NCI-H2196 (cell line): ENCODE data around the gene CNN3.

ENCODE experiments used
- DNase-seq: peaks from one replicate; lab custom pipeline; 2025; ENCODE audit not compliant: unreplicated experiment; lab: John Stamatoyannopoulos, UW

CNN3 gene

DNA sequence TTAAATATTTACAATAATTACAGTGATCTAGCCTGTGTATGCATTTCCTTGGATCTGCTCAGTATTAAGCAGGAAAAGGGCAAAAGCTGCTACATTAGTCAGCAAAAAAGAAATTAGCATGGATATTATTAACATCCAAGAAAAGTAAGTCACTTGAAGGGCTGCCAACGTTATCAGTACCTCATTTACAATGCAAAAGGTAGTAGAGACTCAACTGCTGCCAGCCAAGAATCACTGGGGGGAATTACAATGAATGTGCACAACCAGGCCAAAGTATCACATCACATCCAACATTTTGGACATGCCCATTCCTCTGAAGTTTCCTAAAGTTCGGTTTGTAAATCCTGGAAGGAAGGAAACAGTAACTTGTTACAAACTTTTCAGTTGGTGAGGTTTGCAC is 1.9 kb downstream of the CNN3 start:
- no peak for DNase-seq

DNA sequence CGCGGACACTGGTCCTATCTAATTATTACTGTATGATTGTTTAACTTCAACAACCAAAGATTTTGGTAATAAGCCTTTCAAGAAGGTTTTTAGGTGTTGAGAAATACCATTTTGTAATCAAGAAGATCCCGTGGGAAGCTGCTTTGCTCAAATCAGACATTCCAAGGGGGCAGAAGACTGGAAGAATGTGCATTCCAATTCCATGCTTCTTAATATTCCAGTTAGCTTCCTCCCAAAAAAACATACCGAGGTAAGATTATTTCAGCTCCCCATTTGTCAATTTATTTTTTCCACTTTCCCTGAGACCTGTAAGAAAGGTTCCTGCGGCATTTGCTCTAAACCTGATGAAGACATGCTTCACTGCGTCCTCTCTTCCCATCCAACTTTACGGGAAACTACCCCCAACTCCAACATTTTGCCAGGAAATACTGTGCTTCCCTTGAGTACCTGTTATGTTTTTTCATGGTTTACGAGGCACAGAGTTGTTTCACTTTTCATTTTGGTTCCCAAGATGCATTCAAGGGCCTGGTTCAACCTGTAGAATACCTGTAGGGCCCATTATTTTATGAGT is 4.1 kb downstream of the CNN3 start:
- DNase-seq = no peak

DNA sequence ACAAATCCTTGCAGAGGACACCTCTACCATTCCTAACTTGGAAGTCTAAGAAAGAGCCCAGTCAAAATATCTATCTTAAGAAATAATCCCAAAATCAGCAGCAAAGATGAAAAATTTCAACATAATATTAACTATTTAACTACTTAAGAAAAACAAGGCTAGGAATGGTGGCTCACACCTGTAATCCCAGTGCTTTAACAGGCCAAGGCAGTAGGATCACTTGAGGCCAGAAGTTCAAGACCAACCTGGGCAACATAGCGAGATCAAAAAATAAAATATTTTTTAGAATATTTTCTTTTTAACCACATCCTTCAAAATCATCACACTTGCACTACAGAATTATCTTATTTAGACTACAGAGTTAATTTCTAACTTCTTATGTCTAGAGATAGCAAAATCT is 4.9 kb downstream of the CNN3 start:
- DNase-seq = no peak

DNA sequence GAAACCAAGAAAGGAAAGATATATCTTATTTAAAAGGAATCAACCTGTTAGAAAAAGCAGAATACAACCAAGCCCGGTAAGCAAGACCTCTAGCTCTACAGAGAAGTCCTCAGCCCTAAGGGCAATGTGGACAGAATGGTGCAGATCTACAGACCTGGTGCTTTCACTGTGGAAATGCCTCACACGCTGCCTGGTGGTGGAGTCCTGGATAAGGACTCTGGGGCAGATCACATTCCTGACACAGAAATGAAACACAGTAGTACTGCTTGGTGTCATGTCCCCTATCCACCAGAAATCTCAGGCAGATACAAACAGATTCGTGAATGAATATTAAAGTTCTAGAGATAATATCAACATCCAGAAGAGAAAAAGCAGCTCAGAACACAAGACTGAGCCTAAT is 6.8 kb downstream of the CNN3 start:
- no peak for DNase-seq

DNA sequence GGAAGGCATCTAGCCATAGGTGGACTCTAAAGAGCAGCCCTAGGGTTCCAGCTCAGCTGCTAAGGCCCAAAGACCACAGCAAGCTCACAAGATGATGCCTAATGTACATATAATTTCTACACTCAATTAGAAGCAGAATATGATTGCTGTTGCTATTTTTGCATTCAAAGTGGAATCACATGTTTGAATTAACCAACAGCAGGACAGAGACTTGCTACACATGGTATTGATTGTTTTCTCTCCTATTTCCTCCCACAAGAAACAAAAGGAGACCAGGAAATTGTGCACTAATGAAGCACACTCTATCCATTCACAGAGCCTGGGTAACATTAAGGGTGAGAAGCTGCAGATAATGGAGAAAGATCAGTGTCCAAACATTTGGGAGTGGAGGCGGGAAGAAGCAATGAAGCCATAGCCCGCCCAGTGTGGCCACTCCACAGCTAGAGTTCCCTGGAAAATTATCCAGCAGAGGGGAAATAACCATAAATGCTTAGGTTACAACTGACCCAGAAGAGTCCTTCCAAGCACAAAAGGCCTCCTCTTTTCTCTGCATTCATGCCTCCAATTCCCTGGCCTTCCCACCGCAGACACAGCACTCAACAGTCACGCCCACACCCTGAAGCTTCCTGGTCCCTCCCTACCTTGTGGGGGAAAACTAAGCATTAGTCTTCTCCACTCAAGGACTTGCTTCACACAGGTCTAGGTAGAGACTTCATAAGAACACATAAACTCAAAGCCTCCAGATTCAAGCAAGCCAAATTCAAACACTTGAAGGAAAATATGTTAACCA is 7.5 kb downstream of the CNN3 start:
- no peak for DNase-seq

DNA sequence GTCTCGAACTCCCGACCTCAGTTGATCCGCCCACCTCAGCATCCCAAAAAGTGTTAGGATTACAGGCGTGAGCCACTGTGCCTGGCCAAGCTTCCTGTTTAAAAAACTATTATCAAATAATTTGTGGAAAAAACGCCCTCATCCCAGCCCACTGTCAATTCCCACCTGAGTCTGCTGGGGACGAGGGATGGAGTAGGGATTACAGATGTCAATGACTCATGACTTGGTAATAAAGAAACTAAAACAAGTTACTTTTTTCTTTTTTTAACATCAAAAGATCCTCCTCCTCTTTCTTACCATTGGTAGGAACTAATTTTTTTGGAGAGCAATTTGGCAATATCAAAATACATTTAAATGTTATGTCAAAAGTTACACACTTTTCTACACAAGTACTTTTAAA is 9.7 kb downstream of the CNN3 start:
- no peak for DNase-seq

DNA sequence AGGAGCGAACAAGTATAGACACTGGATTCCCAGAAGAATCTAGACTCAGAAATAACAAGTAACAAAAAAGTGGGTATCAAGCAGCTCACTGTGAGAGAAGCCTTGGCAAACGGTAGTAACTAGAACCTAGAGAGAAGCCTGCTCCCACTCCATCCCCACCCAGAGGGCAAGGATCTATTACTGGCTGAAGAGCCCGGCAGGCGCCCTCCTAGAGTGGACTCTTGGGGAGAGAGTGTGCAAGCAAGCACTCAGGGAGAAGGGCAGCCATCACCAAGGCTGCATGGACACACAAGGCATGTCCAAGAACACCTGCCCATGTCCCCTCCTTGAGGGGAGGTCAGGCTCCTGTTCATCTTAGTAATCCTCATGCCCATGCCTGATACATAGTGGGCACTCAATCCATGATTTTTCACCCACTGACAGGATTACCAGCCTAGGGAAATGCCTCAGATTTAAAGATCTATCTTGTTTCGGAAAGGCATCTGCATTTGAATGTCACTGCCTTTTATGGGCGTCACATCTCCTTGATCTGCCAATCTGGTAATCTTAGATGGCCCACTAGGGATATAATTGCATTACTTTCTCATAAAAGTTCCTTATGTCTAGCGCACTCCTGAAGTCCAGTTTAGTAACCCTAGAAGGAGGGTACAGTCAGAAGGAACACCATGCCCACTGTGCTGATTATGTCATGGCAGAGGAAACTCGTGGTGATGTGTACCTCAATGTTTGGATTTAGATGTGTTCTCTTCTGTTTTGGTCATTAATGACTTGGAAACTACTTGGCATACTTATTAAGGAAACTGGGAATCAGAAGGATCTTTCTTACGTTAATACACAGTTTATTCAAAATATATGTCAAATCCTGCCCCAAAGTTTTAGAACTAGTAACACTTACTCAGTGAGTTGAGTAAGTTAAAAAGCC is 14.4 kb downstream of the CNN3 start:
- no peak for DNase-seq

DNA sequence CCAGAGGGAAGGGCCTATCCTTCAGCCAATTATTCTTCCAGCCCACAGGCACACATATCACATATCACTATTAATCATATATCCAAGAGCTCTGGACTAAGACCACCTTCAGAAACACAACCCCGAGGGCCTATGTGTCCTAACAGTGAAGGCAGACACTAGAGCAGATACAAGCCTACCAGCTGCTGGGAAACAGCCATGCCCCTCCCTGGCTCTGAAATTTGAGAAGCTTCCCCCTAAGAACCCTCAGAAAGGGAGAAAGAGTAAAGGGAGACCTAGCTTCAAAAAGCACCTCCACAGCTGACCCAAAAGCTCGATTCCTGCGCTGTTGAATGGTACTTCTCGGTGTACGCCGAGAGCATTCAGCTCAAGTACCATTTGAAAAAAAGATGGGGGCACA is 17.4 kb downstream of the CNN3 start:
- DNase-seq = no peak

DNA sequence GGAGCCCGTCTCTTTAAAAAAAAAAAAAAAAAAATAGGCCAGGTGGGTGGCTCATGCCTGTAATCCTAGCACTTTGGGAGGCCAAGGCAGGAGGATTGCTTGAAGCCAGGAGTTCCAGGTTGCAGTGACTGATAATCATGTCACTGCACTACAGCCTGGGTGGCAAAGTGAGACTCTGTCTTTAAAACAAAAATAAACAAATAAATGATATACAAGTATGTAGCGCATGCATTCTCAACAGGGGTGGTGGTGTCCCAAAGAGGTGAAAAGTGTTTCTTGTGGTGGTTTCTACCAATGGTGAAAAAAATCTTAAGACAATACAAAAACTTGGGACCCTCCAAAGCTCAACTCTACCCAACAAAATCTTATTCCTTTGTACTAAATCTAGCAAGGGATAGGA is 17.9 kb downstream of the CNN3 start:
- DNase-seq = no peak

DNA sequence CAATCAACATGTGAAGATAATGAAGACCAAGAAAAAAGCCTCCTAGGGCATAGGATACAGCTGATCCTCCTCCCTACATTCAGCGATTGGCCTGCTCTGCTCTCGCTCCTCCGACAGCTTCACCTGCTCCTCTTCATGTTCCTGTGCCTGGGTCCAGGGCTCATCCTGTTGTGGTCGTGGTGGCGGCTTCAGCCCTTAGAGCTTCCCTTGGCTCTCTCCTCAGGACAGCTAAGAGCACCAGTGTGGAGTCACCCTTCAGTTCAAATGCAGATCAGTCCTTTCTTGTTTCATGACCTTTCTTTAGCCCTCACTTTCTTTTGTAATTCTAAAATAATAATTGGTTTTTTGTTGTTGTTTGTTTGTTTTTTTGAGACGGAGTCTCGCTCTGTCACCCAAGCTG is 18.7 kb downstream of the CNN3 start:
- DNase-seq = no peak

DNA sequence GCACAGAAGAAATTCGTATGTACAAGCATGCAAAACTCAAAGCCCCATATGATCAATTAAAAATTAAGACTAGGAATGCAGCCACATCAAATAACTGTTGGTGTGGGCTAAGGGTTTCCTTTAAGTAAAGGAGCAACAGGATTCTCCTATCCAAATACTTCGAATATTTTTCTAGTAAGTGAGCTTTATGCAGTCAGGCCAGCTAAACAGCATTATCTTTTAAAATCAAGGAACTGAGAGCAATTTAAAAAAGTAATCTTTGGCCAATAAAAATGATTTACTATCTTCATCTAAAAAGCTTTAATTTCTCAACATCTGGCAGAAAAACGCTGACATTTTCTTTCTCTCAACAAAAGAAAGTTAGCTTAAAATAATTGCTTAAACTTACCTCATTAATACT is 19.8 kb downstream of the CNN3 start:
- DNase-seq = no peak

DNA sequence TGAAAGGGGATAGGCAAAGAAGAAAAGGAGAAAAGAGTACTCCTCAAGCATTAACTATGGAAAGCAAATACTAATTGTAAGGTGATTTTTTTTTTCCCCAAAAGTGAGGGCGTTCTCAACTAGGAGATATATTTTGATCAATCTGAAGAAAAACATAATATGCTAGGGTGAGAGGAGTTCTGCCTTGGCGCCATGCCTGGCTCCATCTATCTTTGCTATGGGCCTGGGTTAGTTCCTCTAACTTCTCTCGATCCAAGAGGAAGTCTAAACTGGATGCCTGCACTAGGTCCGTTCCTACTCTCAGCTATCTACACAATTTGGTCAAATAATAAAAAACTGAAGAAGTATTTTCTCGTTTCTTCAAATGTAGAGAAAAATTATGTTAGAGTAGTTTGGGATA is 20.5 kb downstream of the CNN3 start:
- DNase-seq = no peak

DNA sequence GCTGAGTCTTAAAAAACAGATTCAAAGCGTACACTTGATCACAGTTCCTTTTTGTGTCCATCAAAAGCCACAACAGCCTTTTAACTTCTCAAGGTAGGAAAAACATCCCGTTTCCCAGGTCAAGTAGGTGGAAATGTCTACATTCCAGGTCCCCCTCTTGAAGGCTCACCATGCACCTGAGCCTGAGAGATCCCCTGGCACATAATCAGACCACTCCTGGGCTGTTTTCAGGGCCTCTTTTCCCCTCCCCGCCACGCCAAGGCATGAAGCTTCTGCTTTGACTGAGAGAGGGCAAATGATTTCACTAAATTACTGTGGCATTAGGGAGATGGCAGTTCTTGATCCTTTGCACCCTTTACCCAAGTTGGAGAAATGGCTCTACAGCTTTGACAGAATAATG is 21.7 kb downstream of the CNN3 start:
- no peak for DNase-seq

DNA sequence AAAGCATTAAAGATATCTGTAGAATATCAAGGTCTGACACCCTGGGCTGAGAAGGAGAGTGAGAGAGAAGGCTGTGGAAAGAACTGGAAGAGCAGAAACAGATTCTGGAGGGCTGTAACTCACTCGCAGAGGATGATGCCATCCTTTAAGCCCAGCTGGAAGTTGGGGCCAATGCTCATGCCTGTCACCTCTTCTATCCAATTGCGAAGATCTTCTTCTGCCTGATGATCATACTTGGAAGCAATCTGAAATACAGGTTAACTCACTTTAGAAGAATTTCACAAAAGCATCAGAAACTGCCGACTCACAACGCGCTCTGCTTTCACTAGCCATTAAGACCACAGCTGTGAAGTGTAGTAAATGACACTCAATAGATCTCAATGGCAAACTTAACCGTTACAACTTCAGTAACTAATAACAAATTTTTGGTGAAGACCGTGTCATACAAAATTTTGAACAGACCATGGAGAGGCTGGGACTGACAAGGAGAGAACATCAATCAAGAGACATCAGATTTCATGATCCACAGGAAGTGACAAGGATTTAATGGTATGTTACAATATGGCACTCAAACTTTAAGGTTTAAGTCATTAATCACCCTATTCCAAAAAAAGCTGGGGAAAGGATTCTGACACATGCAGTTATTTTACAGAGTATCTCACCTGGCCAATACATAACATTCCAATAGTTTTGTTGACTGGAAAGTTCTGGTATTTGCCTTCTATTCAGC is 23.5 kb downstream of the CNN3 start:
- DNase-seq = no peak

DNA sequence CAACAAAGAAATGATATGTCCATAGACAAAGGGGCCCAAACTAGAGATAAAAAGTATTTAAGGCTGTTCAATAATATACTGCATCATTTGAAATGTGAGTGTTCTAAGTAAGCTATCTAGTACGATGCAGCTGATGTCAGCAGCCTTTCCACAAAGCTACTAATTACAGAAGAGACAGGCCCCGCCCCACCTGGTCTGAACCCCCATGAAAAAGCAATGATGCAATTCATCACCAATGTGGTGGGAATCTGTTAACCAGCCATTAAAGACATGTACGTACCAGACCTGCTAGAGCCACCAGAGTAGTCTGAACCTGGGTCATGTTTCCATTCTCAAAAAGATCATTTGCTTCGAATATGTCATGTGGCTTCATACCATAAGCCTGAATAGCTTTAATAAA is 25.1 kb downstream of the CNN3 start:
- DNase-seq = no peak

DNA sequence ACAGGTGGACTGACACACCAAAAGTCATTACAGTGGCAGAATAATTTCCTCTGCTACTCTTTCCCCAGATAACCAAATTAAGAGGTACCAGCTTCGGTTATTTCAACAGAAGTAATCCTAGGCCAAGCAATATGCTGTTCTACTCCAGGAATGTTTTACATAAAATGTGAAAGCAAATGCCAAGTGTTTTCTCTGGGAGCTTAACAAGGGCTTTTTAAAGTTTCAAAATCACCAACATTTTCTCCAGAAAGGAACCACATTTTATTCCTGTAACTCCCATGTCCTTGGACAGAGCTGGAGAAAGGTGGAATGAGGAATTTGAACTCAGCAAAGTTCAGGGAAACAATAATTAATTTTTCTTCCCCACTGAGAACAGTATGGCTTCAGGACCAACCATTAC is 27.2 kb downstream of the CNN3 start:
- DNase-seq = no peak

DNA sequence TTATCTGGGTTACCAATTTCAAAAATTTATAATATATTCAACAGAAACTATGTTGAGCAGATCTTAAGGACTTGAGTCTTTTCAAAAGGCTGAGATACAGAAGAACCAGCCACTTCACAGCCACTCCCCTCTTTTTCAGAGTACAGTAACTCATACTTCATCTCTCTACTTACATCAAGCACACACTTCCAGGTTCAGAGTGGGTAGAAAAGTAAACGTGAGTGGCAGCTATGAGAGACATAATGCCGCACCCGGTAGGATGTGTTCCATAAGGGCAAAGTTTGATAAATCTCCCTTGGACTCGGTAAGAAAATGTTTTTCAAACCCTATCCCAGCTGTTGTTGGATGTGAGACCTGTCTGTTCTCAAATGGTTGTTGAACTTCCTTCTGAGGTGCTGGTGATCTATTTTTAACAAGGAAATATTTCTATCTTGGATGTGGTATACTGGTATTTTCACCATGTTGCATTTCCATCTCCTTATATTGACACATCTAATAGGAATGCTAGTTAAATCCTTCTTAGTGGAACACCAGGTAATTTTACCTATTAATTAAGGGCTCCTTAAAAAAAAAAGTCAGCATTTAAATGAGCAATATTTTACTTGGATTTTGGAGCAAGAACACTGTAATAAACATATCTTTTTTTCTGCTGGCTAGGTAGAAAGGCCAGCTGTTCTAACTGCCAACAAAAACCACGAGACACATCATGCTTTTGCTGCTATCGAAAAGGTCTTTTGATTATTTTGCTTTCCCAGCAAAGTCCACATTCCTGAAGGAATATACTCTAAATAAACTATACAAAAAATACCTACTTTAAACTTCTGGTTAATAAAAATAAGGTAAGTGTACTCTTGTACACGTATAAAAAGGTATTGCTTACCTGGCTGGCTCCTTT is 28.2 kb downstream of the CNN3 start:
- no peak for DNase-seq

DNA sequence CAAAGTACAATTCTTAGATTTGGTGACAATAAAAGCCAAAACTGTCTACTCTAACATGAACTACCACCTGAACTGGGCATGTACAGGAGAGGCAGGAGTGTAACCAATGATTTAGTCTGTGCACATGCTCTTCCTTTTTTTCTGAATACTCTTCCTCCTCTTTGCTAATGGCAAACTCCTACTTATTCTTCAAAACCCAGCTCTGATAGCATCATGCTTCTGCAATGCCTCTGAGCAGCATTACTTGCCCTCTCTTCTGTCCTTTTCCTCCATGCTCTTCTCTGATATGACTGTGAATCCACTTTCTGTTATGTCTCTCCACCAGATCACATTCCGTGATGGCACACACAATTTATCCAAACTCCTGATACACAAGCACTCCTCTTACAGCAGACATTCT is 31.4 kb downstream of the CNN3 start:
- DNase-seq = no peak

DNA sequence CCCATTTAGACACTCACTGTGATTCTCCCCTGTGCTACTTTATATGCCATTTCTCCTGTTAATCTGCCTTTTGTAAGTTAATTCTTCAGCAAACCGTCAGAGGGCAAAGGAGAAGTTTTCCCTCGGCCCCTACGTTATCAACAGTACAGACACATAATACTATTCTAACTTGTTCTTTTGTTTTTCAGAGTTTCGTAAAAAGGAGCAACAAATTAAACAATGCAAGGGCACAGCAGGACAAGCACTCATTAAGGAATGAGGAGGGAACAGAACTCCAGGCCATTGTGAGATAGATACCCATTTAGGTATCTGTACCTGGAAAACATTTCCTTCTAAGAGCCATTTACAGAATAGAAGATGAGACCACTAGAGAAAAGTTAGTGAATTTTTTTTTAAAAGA is 32.3 kb downstream of the CNN3 start:
- DNase-seq = no peak

DNA sequence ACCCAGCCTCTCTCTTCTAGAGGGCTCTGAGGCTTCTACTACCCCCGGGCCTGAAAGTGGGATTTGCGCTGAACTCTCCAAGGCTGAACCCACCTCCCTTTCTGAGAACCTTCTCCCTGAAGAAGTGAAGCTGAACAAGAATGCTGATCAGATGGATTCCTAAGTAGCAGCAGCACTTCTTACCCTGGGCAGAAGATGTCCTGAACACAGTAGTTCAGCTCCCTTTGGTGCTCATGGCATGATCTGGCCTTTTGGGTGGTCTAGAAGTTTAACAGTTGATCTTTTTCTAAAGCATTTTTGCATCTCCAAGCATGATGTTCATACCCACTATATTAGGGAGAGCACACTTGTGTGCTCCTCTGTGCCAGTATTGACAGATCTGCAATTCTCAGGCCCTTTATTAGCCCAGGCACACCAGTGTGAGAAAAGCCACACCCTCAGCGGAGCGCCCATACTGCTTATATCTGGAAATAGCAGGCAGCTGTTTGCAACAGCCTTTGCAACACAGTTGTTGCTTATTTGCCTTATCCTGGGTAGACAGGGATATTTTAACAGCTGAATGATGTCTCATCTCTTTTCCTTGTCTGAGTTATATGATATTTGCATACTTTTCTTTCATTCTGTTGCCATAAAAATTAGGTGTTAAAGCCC is 34.2 kb downstream of the CNN3 start:
- no peak for DNase-seq
